Measurements from ENCODE around the gene STX12.

- no peak for TF ChIP-seq CTCF (IDR thresholded peaks at IDR 0.05)
- TF ChIP-seq POLR2A (IDR thresholded peaks at IDR 0.05), result no peak
Observed at GRCh38 chr1:27774654-27775053, 1.6 kb downstream of the STX12 start.

All from lower leg skin (tissue), 3 donors.